Activated CD8-positive, alpha-beta memory T cell treated with anti-CD3 and anti-CD28 coated beads for 4 hours (primary cell): ENCODE data around the gene PAPPA.

ENCODE experiments used
- DNase-seq, 2 donors: peaks; one replicate each; pipeline ENCODE4 v3.0.0-alpha.2; 2020; ENCODE audit warnings: low read depth in 2 of 2

Gene PAPPA

GRCh38 chr9:116152941-116153764, 438 bp upstream of the PAPPA start:
- no peak for DNase-seq

DNA sequence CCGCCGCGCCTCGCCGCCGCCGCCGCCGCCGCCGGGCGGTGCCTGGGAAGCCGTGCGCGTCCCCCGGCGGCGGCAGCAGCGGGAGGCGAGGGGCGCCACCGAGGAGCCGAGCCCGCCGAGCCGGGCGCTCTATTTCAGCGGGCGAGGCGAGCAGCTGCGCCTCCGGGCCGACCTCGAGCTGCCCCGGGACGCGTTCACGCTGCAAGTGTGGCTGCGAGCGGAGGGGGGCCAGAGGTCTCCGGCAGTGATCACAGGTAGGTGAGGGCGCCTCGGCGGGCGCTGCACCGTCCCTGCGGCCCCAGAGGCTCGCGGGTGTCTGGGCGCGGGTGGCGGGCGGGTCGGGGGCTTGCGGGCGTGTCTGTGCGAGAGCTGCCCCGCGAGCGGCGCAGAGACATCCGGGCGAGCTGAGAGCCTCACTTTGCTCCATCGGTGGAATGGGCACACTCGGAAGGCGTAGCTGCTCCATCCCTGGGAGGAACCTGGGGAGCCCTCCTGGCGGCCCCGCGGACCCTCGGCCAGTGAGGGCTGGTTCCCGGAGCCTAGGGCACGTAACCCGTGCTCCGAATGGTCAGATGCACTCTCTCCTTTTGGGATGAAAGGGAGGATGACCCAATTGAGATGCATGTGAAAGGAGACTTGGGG, 864 bp downstream of the PAPPA start:
- no peak for DNase-seq

DNA sequence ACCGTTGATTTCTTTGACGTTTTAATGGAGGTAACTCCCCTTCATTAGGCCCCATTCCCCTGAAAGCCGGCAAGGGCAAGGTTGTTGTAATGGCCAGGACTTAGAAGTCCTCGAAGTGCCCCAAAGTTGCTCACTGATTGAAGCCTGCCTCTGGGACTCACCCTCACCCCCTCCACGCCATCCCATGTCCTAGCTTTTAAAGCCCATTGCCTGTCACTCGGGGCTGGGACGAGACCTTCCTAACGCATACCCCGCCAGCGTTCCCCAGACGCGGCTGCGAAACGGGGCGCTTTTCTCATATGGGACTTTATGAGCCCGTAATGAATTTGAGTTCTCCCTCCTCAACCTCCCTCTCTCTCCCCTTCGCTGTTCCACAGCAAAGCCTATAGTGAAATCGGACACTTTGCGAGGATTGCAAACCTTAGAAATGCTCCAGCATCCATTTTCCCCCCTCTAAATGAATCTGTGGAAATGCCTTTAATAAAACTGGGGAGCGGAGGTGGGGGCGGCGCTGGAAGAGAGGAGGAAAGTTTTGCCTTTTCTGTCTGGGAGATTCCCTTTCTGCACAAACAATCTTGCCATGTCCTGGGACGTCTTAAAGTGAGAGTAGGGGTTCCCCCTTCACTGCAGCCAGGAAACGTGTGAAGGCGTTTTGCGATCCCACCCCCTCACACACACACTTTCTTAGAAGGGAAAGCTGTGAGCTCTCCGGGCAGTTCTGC, 1.5 kb downstream of the PAPPA start:
- no peak for DNase-seq

DNA sequence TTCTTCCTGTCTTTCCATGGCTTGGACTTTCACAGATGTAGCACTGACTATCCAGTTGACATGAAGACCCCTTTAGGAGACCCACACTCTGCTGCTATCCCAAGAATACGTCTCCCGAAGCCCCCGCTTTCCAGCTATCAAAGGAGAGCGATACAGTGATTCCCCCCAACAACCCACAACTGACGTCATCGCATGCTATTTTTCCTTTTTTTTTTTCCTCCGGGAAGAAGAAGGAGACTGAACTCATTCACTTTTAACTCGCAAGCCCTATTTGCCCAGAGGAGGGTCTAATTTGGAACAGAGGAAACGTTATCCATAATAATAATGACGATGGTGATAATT, 2.1 kb downstream of the PAPPA start:
- DNase-seq: no peak

- DNase-seq: no peak
Measured at GRCh38 chr9:116156621-116157314, 3.2 kb downstream of the PAPPA start.

DNA sequence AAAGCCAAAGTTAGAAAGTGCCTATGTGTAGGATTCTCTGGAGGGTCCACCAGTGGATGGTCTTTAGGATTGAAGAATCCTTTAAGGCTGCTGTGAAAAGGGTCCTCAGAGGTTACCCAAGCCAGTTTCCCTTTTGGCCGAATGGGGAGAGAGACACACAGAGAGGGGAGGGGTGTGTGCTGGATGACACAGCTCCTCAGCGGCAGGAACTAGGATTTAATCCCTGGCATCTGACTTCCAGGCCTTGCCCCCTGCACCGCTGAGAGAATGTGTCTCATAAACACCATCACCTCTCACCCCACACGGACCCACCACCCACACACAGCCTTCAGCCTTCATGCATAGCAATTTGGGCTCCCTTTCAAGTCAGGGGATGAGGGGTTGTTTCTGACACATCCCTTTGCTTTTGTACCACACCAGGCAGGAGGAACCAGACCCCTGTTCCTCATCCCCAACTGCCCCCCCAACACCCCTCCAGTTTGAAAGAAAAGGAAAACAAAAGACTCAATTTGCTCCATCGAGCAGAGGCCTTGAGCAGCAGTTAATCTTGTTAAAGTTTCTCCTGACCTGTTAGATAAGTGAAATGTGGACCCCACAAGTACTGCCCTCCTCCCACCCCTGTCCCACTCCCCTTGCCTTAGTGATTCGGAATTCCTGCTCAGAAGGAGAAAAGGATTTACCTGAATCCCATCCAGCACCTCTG, 4.0 kb downstream of the PAPPA start:
- DNase-seq: no peak

GRCh38 chr9:116160676-116161571, 7.3 kb downstream of the PAPPA start:
- DNase-seq: no peak

DNA sequence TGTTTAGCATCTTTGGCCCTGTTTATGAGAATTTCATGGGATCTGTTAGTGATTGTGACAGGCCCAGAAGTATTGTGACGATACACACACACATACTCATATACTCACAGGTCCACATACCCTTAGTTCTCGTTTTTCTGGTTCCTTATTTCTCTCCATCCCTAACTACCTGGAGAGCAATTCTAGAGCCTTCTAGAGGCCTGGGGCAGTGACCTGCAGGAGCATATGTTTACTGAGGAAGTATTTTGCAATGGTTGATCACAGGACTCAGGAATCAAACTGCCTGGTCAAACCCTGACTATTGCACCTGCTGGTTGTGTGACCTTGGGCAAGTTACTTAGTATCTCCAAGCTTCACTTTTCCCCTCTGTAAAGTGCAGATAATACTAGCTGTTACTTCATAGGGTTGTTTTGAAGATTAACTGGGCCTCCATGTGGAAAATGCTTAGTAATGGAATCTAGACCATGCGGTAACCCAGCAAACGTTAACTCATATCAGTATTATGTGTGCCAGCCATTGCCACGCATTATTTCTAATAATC, 8.7 kb downstream of the PAPPA start:
- DNase-seq: no peak

DNA sequence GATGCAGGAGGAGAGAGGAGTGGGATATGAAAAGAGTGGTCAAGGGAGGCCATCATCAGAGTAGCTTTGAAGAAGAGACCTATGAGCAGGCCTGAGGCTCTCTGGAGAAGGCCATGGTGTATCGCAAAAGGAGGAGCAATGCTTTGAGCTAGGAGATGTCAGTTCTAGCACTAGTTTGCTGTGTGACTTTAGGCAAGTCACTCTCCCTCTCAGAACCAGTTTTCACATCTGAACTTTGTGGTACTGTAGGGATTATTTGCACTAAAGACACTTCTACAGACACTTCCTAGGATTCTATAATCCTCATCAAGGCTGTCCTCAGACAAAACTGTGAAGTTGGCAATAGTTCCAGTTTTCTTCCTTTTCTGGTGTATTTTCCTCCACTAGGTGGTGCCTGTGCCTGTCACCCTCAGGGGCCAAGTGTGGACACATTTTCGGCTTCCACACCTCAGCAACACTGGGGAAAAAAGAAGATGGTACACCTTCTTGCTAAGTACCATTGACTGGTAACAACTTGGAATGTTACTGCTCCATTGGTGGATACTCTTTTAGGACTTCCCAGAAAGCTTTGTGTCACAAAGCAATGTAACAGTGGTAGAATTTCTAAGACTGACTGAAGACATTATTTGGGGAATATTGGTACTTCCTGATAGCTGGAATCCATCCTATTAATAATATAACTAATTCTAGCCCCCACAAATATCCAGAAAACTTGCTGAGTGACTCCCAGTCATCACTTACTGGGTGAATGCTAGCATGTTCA, 9.9 kb downstream of the PAPPA start:
- no peak for DNase-seq

- DNase-seq: no peak
Measured at GRCh38 chr9:116165912-116166311, 12.3 kb downstream of the PAPPA start.

DNA sequence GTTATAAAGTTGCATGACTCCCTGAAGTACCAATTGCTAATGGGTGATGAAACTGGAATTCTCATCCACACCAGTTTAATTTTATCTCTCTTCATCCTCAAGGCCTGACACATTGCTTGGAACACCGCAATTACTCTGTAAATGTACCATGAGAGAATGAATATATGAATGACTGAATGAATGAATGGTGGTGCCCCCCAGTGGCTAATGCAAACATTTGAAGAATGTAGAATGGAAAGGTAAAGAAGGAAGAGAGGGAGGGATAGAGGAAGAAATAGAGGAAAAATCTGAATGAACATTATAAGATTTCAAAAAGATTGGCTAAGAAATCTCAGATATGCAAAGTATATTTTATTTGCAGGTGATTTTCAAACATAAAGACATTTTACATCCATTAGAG, 13.1 kb downstream of the PAPPA start:
- no peak for DNase-seq

DNA sequence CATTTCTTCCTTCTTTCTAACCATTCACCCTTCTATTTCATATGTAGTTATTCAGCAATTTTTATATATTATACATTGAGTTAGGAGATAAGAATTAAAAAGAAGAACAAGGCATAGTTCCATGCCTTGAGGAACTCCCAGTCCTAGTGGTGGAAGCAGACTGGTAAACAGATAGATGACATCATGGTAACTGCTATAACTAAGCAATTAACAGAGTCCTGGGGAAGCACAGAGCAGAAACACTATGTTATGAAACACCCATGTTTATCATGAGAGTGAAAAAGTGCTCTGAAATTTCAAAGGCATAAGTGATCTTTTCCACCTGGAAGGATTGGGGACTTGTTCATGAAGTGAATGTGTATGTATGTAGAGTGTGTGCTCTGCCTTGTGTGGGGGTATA, 14.6 kb downstream of the PAPPA start:
- DNase-seq: no peak

DNA sequence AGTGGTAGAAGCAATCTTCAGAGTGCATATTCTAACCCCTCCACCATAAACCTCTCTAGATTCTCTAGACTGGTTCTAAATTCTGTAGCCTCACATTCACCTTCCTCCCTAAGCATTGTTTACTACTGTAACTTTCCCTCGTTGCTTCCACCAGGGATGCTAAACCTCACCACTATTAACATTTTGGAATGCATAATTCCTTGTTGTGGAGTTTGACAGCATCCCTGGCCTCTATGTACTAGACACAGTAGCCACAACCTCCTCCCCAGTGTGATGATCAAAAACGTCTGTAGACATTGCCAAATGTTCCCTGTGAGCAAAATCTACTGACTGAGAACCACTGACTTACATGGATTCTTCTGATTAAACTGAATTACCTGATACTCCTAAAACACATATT, 18.6 kb downstream of the PAPPA start:
- no peak for DNase-seq

DNA sequence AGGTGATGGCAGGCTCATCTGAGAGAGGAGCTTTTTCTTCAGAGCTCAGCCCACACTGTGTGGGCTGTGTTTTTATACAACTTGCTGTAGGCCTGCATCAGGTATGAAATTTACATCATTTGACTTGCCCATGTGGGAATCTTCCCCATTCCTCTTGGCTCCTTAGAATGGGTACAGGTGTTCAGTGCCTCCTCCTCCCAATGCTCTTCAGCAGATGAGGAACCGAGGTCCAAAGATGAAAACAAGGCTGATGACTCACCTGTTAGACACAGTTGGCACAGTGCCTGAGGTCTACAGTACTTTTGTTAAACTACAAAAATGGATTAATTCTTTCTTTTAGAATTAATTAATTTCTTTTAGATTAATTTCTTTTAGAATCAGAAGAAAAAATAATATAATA, 20.8 kb downstream of the PAPPA start:
- no peak for DNase-seq

DNA sequence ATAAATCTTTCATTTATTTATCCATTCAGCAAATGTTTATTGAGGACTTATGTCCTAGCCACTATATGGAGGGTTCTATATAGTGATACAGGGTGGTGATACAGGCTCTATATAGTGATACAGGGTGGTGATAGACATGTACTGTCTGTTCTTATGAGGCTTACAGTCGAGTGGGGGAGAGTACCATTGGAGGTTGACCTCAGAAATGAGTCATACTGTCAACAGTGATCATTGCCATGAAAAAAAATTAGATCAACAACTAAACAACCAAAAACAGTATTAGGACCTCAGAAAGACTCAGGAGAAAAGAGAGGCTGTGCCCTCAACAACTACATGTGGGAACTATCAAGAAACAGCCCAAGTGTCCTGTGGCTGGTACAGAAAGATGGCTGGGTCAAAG, 22.0 kb downstream of the PAPPA start:
- DNase-seq: no peak

DNA sequence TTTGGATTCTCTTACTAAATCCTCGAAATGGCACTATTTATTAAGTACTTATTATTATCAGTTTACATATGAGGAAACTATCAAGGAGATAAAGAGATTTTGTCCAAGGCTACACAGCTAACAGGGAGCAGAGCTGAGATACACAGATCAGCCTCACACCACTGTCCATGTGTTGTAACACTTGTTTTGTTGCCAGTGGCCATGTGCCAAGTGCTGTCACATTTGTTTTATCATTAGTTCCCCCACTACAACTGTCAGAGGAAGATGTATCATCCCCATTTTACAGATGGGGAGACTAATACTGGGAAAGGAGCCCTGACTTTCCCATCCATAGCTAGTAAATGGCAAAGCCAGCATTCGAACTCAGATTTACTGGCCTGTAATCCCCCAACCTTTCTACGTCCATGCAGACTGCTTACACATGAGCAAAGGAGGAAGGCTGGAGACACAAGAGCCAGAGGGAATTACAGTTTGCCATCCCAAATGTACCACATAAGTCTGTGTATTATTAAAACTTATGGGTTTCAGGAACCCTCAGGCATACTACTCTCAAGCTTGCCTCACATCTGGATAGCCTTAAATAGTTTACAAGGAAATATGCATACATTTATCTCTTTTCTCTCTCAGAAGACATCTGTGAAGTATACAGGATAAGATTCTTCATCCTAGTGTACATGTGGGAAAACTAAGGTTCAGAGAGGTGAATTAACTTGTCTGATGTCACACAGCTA, 25.1 kb downstream of the PAPPA start:
- DNase-seq: no peak

- DNase-seq: no peak
Measured at GRCh38 chr9:116179568-116179967, 26.0 kb downstream of the PAPPA start.

DNA sequence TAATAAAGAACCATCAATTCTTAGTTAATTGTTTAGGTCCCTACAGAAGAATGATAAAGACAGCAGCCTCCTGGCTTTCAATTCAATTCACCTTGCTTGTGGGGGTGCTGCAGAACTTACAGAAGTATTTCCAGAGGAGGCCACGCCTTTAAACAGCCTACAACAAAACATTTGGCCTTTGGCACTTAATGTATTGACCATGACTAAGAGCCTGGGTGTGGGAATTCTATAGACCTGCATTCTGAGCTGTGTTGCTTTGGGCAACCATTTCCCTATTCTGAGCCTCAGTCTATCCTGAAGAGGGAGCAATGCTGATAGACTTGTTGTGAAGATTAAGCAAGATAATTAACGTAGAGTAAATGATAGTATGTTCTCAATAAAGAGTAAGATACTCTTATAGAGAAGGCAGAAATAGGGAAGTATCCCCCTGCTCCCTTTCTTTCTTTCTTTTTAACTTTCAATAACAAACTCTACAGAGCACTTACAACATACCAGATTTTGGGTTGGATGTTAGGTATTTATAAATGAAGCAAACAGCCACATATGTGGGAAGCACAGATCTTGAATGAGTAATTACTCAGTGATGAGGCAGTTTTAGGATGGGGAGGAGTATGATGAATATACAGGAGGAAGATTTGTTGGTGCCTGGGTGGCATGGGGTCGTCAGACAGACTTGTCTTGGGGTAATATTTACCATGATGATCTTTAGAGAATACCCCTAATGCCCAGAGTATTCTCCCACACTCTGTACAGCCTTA, 28.4 kb downstream of the PAPPA start:
- no peak for DNase-seq
